Gastroesophageal sphincter (tissue), 3 donors: ENCODE data around the gene IZUMO1R.

Experiments used
- CTCF ChIP-seq, 4 experiments: fragments of 200-600 bp in 2 of 4; fragments of 450-650 bp in 2 of 4; sonication (generic) in 1 of 4; IDR thresholded peaks; one replicate each; pipeline ENCODE4 v1.5.1; 2017 to 2019; ENCODE audit warnings: antibody characterized with exemption in 4 of 4, mild to moderate bottlenecking in 2 of 4, moderate library complexity in 2 of 4
- EP300 ChIP-seq: sonication (generic); formaldehyde crosslinking; IDR thresholded peaks from one replicate; pipeline ENCODE4 v1.6.1; 2017; ENCODE audit warnings: antibody characterized with exemption, mild to moderate bottlenecking
- POLR2A ChIP-seq, 2 donors: fragments of 450-650 bp; IDR thresholded peaks; one replicate each; pipeline ENCODE4 v1.6.1; 2017; ENCODE audit warnings: antibody characterized with exemption in 2 of 2, mild to moderate bottlenecking in 2 of 2, moderate library complexity in 1 of 2
- POLR2AphosphoS5 ChIP-seq: sonication (generic); formaldehyde crosslinking; IDR thresholded peaks from one replicate; pipeline ENCODE4 v1.6.1; 2017; ENCODE audit warnings: antibody characterized with exemption

DNA sequence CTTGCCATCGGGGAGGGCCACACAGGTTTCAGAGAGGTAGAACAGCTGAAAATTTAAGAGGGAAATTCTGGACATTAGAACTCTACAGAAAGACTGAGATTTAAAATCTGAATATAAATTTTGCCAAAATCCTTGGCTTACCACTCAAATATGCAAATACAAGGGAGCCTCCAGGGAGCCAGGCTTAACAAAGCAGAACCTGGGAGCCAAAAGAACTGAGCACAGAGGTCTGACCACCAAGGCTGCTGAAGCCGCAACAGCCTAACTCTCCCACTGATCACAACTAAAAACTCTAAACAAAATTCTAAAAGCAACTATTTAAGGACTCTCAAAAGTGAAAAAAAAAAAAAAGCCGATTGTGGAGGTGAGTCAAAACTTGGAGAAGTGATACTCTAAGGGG is 34.3 kb downstream of the IZUMO1R start:
- TF ChIP-seq POLR2A (IDR thresholded peaks at IDR 0.05) (no peak), CTCF (IDR thresholded peaks at IDR 0.05) (no peak), POLR2AphosphoS5 (no peak), EP300 (no peak)
